HG03060 (cell line): ENCODE results near the gene CT83.

Experiments used
- ATAC-seq: cut with Tn5 transposase; IDR thresholded peaks from one replicate; pipeline ENCODE4 v1.9.1; 2021; ENCODE audit warnings: low read depth, moderate number of reproducible peaks; ENCODE audit not compliant: unreplicated experiment

CT83 gene

GRCh38 chrX:116462822-116463221 lies at the start of gene CT83:
Gene CT83, minus strand, starts transcription at chrX:116462976. Its CDS starts 120 bp downstream, at chrX:116462856.
- ATAC-seq, result no peak

DNA sequence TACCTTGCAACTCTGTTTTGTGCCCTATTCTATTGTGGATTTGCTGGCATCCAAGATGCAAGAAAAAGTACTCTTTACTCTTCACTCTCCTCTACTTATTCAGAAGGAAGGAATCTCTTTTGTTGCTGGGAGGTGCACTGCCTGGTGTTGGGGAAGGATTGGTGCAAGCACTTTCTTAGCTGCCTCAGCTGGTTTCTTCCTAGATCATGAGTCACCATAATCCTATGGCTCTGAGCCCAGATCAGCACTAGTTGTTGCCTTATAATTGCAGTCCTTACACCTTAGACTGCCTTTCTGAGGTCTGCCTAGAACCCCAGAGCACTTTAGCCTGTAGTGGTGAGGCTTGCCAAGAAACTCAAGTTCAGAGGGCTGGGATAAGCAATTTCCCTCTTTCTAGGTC lies 37.0 kb upstream of the CT83 start:
- ATAC-seq, result no peak

GRCh38 chrX:116493271-116493670 lies 30.5 kb upstream of the CT83 start:
- no peak for ATAC-seq

DNA sequence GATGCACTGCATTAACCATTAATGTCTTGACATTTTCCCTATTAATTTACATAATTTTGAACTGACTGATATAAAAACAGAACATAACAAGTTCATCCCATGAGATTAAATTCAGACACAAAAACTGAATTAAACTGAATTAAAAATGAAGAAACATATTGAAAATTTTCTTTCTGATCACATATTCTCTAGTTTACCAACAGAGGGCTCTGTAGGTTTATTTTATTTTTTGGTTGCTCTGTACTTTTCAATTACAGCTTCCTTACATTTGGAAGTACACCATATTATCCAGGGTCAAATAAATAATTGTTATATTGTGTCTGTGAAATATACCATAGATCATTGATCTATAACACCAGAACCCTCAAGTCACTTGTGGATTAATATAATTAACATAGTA lies 27.3 kb upstream of the CT83 start:
- no peak for ATAC-seq

- no peak for ATAC-seq
Measured at GRCh38 chrX:116480059-116480458, 17.3 kb upstream of the CT83 start.

GRCh38 chrX:116449156-116449555 lies 13.6 kb downstream of the CT83 start:
- ATAC-seq, result no peak

DNA sequence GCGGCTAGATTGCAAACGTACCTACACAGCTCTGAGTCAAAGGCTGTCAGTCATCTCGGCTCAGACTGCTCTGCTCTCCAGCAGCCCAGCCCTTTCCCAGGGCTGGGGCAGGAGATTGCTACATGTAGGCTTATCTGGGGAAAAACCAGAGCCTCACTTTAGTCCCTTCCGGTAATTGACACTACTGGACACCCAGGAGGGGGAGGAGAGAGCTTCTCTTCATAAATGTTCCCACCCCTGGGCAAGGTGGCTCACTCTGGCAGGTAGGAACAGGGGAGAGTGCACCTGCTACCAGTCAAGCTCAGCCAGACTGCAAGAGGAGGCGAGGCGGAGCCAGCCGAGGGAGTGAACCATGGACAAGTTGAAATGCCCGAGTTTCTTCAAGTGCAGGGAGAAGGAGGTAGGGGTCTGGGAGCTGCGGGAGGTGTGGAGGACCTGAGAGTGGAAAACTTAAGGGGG lies 26.4 kb downstream of the CT83 start, which contains the start of gene SLC6A14:
Gene SLC6A14, plus strand, starts transcription at position 249 of the 459 bp plus-strand sequence. Its CDS starts 104 bp downstream, at position 353.
- ATAC-seq, result no peak

DNA sequence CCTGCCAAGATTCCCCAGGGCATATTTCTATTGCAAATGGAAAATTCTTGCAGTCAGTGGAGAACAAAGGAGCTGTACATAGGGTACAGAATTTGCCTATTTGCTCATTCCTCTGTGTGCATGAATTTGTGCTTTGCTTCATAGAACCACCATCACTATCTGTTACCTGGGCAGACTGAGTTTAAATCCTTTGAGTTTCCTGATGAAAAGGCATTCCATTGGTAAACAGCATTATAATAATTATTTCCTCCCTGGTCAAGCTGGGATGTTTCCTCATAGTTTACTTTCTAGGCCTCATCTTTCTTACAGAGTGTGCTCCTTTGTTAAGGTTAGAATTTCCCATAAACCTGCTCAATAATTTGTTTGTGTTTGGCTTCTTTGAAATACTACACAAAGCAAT lies 27.2 kb downstream of the CT83 start:
- no peak for ATAC-seq

DNA sequence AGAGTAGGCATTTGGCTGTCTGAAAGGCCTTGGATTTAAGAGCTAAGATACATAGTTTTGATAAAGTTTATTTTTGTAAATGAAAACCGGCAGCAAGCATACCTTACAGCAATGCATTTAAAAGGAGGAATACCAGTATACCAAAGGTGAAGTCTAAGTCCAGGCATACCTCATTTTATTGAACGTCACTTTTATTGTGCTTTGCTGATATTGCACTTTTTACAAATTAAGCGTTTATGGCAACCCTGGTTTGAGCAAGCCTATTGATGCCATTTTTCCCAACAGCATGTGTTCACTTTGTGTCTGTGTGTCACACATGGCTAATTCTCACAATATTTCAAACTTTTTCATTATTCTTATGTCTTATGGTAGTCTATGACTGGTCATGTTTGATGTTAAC lies 34.8 kb downstream of the CT83 start:
- no peak for ATAC-seq

- ATAC-seq, result no peak
Measured at GRCh38 chrX:116417968-116418367, 44.8 kb downstream of the CT83 start.

DNA sequence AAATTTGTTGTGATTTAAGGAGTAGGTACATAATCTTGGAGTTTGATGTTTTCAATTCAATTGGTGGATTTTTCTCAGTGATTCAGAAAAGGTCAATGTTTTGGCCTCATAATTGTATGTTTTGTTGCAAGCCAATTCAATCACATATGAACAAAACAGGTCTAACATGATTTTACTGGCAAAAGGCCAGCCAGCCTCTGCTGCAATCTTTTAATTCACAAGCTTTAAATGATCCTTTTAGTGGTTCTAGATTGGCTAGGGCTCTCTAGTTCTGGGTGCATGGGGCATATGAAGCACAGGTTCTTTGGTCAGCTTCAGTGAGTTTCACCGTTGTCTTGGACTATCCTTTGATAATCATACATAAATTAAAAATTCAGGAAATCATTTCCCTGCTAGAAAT lies 45.6 kb downstream of the CT83 start:
- no peak for ATAC-seq

DNA sequence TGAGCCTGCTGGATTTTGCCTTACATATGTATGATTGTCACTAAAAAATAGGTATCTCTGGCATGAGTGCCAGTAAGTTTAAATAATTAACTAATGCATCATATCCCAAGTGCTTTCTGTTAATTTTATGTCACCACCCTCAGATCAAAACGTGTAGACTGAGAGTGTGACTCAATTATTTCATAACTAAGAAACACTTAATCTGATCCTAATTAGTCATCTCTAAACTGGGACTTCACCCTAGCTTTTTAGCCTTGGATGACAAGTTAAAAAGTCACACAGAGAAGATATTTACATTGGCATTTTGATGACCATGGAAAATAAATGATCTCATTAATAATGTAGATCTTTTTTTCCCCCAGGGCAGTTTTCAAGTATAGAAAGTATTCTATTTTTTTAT lies 49.5 kb downstream of the CT83 start:
- ATAC-seq, result no peak
